H1 (cell line): ENCODE data around the gene RBM19. TPM values are rescaled to one million over a fixed set of nuclear protein-coding genes. Genes with fewer than 3 reads are reported as not detected.

Experiments used
- BCL11A ChIP-seq, 2 experiments: IDR thresholded peaks; one replicate each; pipeline ENCODE4 v1.6.1; 2011; ENCODE audit warnings: low read depth in 2 of 2, low read length in 2 of 2, mild to moderate bottlenecking in 2 of 2
- CHD1 ChIP-seq: IDR thresholded peaks from 2 replicates; pipeline ENCODE4 v1.6.1; 2012; ENCODE audit warnings: low read depth, low read length, improper control_type of control experiment
- EP300 ChIP-seq, 2 experiments: IDR thresholded peaks; 1 replicate in 1 of 2; 2 replicates in 1 of 2; pipeline ENCODE4 v1.6.1; 2011 to 2012; ENCODE audit warnings: low read depth in 2 of 2, low read length in 2 of 2, mild to moderate bottlenecking in 2 of 2, borderline replicate concordance in 1 of 2, inconsistent platforms in 1 of 2, moderate library complexity in 1 of 2
- RBBP5 ChIP-seq: IDR thresholded peaks from 2 replicates; pipeline ENCODE4 v1.7.1; 2012; ENCODE audit warnings: low read depth, mild to moderate bottlenecking, inconsistent platforms, low read length, moderate library complexity, borderline replicate concordance
- SAP30 ChIP-seq: fragments of 300-600 bp; sonication (generic); IDR thresholded peaks from 2 replicates; pipeline ENCODE4 v1.7.1; 2012; ENCODE audit warnings: low read length, moderate library complexity, mild to moderate bottlenecking, inconsistent platforms; ENCODE audit not compliant: insufficient read depth, insufficient replicate concordance
- TAF1 ChIP-seq: IDR thresholded peaks from 2 replicates; pipeline ENCODE4 v1.6.1; 2011; ENCODE audit warnings: mild to moderate bottlenecking, low read depth, low read length
- TEAD4 ChIP-seq: IDR thresholded peaks from 2 replicates; pipeline ENCODE4 v1.6.1; 2012; ENCODE audit warnings: low read depth, low read length, inconsistent platforms, mixed read lengths
- polyA plus RNA-seq, 7 experiments: library from polyadenylated mRNA; depleted of rRNA in 3 of 7; stranded (reverse) in 5 of 7; unstranded in 2 of 7; fragments of >200 nt in 5 of 7; fragments of 200-250 nt in 2 of 7; gene quantifications; 1 replicate in 5 of 7; 2 replicates in 1 of 7; 4 replicates in 1 of 7; pipeline versions ENCODE4 v1.2.1 to v1.2.3, GENCODE V29; 2011 to 2013; ENCODE audit warnings: missing spikeins in 2 of 7, mixed read lengths in 2 of 7
- total RNA-seq: library from RNA; stranded (reverse); fragmentation: NEBNext Ultra II Directional; extraction: Animal tissue kit (Norgen Biotek cat#: 25700); gene quantifications from 2 replicates; pipeline ENCODE4 v1.2.1, GENCODE V29; 2021
- TF ChIP-seq, protein P1 (sequence below): IDR thresholded peaks from 2 replicates; pipeline ENCODE4 v1.6.1; 2012; ENCODE audit warnings: low read length, inconsistent platforms

The RBM19 gene
- total and polyA plus RNA-seq, 2 of the 8 experiments (the other 6 are each of a cell fraction or from before 2014, with no cell fraction given): 23.4 to 61.9 TPM

DNA sequence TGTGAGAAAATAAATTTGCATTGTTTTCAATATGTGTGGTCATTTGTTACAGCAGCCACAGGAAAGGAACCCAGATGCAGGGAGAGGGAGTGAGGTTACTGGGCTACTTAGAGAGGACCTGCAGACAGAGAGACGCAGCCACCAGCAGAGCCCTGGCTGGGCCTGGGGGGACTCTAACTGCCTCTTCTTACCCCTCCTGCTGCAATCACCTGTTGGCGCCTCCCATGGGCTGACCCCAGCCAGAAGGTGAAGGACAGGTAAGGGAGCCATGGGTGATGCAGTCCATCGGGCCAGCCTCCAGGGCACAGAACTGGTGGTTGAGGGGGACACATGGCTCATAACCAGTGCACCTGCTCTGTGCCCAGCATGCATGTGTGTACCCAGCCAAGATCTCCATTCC lies 15.8 kb upstream of the RBM19 start (continued):
- TF ChIP-seq TEAD4: no peak
- no peak for TF ChIP-seq EP300 (IDR thresholded peaks at IDR 0.05; ENCODE audit: borderline replicate concordance in 1 of 2, low read depth in 2 of 2, low read length in 2 of 2)
- no peak for TF ChIP-seq RBBP5
- TF ChIP-seq SAP30: no peak
- TF ChIP-seq, protein P1, sequence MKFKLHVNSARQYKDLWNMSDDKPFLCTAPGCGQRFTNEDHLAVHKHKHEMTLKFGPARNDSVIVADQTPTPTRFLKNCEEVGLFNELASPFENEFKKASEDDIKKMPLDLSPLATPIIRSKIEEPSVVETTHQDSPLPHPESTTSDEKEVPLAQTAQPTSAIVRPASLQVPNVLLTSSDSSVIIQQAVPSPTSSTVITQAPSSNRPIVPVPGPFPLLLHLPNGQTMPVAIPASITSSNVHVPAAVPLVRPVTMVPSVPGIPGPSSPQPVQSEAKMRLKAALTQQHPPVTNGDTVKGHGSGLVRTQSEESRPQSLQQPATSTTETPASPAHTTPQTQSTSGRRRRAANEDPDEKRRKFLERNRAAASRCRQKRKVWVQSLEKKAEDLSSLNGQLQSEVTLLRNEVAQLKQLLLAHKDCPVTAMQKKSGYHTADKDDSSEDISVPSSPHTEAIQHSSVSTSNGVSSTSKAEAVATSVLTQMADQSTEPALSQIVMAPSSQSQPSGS: no peak
- TF ChIP-seq BCL11A (IDR thresholded peaks at IDR 0.05; ENCODE audit: low read depth in 2 of 2, low read length in 2 of 2): no peak
- TF ChIP-seq TAF1: no peak
- TF ChIP-seq CHD1: no peak
